ENCODE results near the gene GRID2.

DNA sequence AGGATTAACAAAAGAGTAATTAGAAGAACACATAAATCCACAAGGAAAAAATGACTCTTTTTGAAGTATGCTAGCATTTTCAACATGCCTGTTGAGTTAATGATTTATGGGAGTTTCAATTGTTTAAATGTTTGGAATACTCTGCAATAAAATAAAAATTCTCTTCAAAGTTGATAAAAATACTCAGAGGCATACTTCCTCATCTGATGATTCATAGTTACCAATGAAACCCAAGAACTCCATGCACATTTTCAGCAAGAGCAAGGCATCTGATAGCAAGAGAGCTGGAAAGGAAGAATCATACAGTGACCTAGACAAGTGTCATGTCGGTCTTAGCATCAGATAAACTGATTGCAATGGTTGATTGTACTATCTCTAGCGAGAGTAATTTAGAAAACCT is 1081.1 kb downstream of the GRID2 start:
- TF ChIP-seq POLR2A (IDR thresholded peaks at IDR 0.05; ENCODE audit: low read length) (no peak), GATA1 (IDR thresholded peaks at IDR 0.05; ENCODE audit: low read depth, low read length) (no peak)

Data from erythroblast (primary cell).